HG03460 (cell line): Measurements from ENCODE around the gene NMT2.

Experiments
- ATAC-seq: cut with Tn5 transposase; IDR thresholded peaks from one replicate; pipeline ENCODE4 v1.9.1; 2021; ENCODE audit not compliant: unreplicated experiment

The NMT2 gene

GRCh38 chr10:15182540-15183207 lies 14.2 kb upstream of the NMT2 start:
- ATAC-seq = no peak

GRCh38 chr10:15181576-15182156 lies 13.2 kb upstream of the NMT2 start:
- no peak for ATAC-seq

- no peak for ATAC-seq
These were observed 12.2 kb upstream of the NMT2 start for GRCh38 chr10:15180736-15181135.

- no peak for ATAC-seq
These were observed 7.8 kb upstream of the NMT2 start for GRCh38 chr10:15176269-15176668.

GRCh38 chr10:15175587-15175986 lies 7.1 kb upstream of the NMT2 start:
- ATAC-seq = no peak

GRCh38 chr10:15172306-15172840 lies 3.9 kb upstream of the NMT2 start:
- no peak for ATAC-seq

- ATAC-seq = no peak
These were observed 1.3 kb upstream of the NMT2 start for GRCh38 chr10:15169555-15170401.

GRCh38 chr10:15168786-15169554 lies 477 bp upstream of the NMT2 start:
- peak; percentile 44 for ATAC-seq

GRCh38 chr10:15167411-15168290 lies 842 bp downstream of the NMT2 start:
- ATAC-seq = peak; percentile 42

- ATAC-seq = no peak
These were observed 2.2 kb downstream of the NMT2 start for GRCh38 chr10:15166325-15166724.

GRCh38 chr10:15163253-15163828 lies 5.2 kb downstream of the NMT2 start:
- no peak for ATAC-seq

- ATAC-seq = no peak
These were observed 9.5 kb downstream of the NMT2 start for GRCh38 chr10:15158972-15159371.

GRCh38 chr10:15158448-15158847 lies 10.0 kb downstream of the NMT2 start:
- ATAC-seq = no peak

GRCh38 chr10:15155978-15156656 lies 12.4 kb downstream of the NMT2 start:
- no peak for ATAC-seq

GRCh38 chr10:15152556-15152955 lies 15.9 kb downstream of the NMT2 start:
- ATAC-seq = no peak

- no peak for ATAC-seq
These were observed 17.9 kb downstream of the NMT2 start for GRCh38 chr10:15150563-15150962.

GRCh38 chr10:15149042-15149771 lies 19.3 kb downstream of the NMT2 start:
- ATAC-seq = no peak

GRCh38 chr10:15147594-15148392 lies 20.7 kb downstream of the NMT2 start:
- ATAC-seq = no peak
